HepG2 (cell line): ENCODE results near the gene ACSF3. TPM values are rescaled to one million over a fixed set of nuclear protein-coding genes. Genes with fewer than 3 reads are reported as not detected.

Source experiments
- ATAC-seq: fragments of 200-7000 bp; cut with Tn5 transposase; 3 replicates; pipeline ENCODE4 v1.9.1; 2020; ENCODE audit warnings: mild to moderate bottlenecking, moderate library complexity
- BruUV-seq: library from RNA; stranded (reverse); fragments of 400-500 nt; replicated peaks from 2 replicates; lab custom pipeline; 2021; lab: Mats Ljungman, UMichigan
- CTCF ChIA-PET: fragments of 300-600 bp; formaldehyde crosslinking; extraction: SDS; loops from one replicate; lab custom pipeline; 2021; ENCODE audit warnings: low total read pairs, inconsistent platforms, low intra/inter-chr PET ratio; lab: Yijun Ruan, JAX
- POLR2A ChIA-PET: fragments of 350-600 bp; sonication (Branson Sonifier 250); formaldehyde crosslinking; loops from one replicate; lab custom pipeline; 2020; ENCODE audit warnings: antibody characterized with exemption, inconsistent platforms; lab: Yijun Ruan, JAX
- DNase-seq: peaks from one replicate; pipeline ENCODE4 v3.0.0-alpha.2; 2015; ENCODE audit warnings: low spot score
- FAIRE-seq: peaks from 3 replicates; lab custom pipeline; 2011; peaks lifted over from hg19 to GRCh38; lab: Jason Lieb, UNC
- H2AFZ ChIP-seq: one replicate; pipeline ENCODE4 v1.6.1; 2011; ENCODE audit warnings: low read length, inconsistent platforms
- H3K27ac ChIP-seq: fragments of 300-600 bp; 3 replicates; pipeline ENCODE4 v1.8.0; 2011; ENCODE audit warnings: mixed run types, mild to moderate bottlenecking, mixed read lengths, low read length, inconsistent platforms; ENCODE audit not compliant: insufficient read depth; ENCODE audit errors: extremely low read length
- H3K27me3 ChIP-seq, 2 experiments: fragments of 200-600 bp in 1 of 2; 2 replicates in 1 of 2; 3 replicates in 1 of 2; pipeline versions ENCODE4 v1.6.0 to v1.8.0; 2011; ENCODE audit warnings: low read length in 2 of 2, mild to moderate bottlenecking in 2 of 2, moderate library complexity in 2 of 2, inconsistent platforms in 1 of 2; ENCODE audit not compliant: insufficient read depth in 2 of 2, control insufficient read depth in 1 of 2
- H3K36me3 ChIP-seq, 2 experiments: fragments of 200-600 bp in 1 of 2; replicated peaks in 1 of 2; 2 replicates in 1 of 2; 3 replicates in 1 of 2; pipeline versions ENCODE4 v1.5.1 to v1.8.0; 2011; ENCODE audit warnings: low read length in 2 of 2, inconsistent platforms in 1 of 2; ENCODE audit not compliant: insufficient read depth in 2 of 2, control insufficient read depth in 1 of 2
- H3K4me1 ChIP-seq: 2 replicates; pipeline ENCODE4 v1.5.1; 2012; ENCODE audit warnings: low read length, inconsistent platforms; ENCODE audit not compliant: insufficient read depth
- H3K4me2 ChIP-seq: 2 replicates; pipeline ENCODE4 v1.6.0; 2011; ENCODE audit warnings: low read depth, low read length, inconsistent platforms
- H3K4me3 ChIP-seq, 3 experiments: fragments of 200-600 bp in 1 of 3; sonication (generic), shearing (Covaris generic) in 1 of 3; replicated peaks in 1 of 3; 2 replicates each; pipeline ENCODE4 v1.5.1; 2011 to 2016; ENCODE audit warnings: low read length in 3 of 3, inconsistent platforms in 2 of 3, low read depth in 2 of 3, mild to moderate bottlenecking in 2 of 3, control low read depth in 1 of 3, mixed read lengths in 1 of 3; ENCODE audit not compliant: insufficient read depth in 1 of 3
- H3K79me2 ChIP-seq: one replicate; pipeline ENCODE4 v1.6.1; 2011; ENCODE audit warnings: low read length, inconsistent platforms; ENCODE audit not compliant: insufficient read depth
- H3K9ac ChIP-seq: 2 replicates; pipeline ENCODE4 v1.6.0; 2011; ENCODE audit warnings: mild to moderate bottlenecking, low read depth, low read length, inconsistent platforms; ENCODE audit not compliant: insufficient read depth
- H3K9me3 ChIP-seq: 2 replicates; pipeline ENCODE4 v1.5.1; 2012; ENCODE audit warnings: mild to moderate bottlenecking, low read length
- H4K20me1 ChIP-seq: 2 replicates; pipeline ENCODE4 v1.6.0; 2011; ENCODE audit warnings: inconsistent platforms, mild to moderate bottlenecking, low read length, moderate library complexity; ENCODE audit not compliant: insufficient read depth
- AGO1 ChIP-seq: fragments of 200-400 bp; formaldehyde crosslinking; IDR thresholded peaks from 2 replicates; pipeline ENCODE4 v1.6.1; 2017; ENCODE audit warnings: mild to moderate bottlenecking, low read depth, low read length, moderate library complexity; ENCODE audit not compliant: poor library complexity, severe bottlenecking
- GABPB1 ChIP-seq: IDR thresholded peaks from 2 replicates; pipeline ENCODE4 v1.6.1; 2016; ENCODE audit warnings: mild to moderate bottlenecking, missing genetic modification reagents, moderate library complexity, missing compliant biosample characterization
- HINFP ChIP-seq: sonication (generic); formaldehyde crosslinking; IDR thresholded peaks from 2 replicates; pipeline ENCODE4 v1.4.0; 2020; ENCODE audit warnings: low read depth, mild to moderate bottlenecking, missing genetic modification reagents
- JARID2 ChIP-seq: sonication (generic); formaldehyde crosslinking; IDR thresholded peaks from 2 replicates; pipeline ENCODE4 v1.8.1; 2023; ENCODE audit warnings: missing genetic modification reagents, inconsistent platforms; ENCODE audit not compliant: insufficient replicate concordance
- KAT8 ChIP-seq: IDR thresholded peaks from 2 replicates; pipeline ENCODE4 v1.6.1; 2016; ENCODE audit warnings: missing genetic modification reagents, missing compliant biosample characterization
- SMYD3 ChIP-seq: sonication (generic); formaldehyde crosslinking; IDR thresholded peaks from 2 replicates; pipeline ENCODE4 v1.8.1; 2023; ENCODE audit warnings: mild to moderate bottlenecking, missing genetic modification reagents
- XBP1 ChIP-seq: sonication (generic); formaldehyde crosslinking; IDR thresholded peaks from 2 replicates; pipeline ENCODE4 v1.5.0; 2020; ENCODE audit warnings: missing genetic modification reagents
- ZBED4 ChIP-seq: sonication (generic); formaldehyde crosslinking; IDR thresholded peaks from 2 replicates; pipeline ENCODE4 v1.4.0; 2020; ENCODE audit warnings: missing genetic modification reagents, borderline replicate concordance
- ZMYM2 ChIP-seq: sonication (generic); formaldehyde crosslinking; IDR thresholded peaks from 2 replicates; pipeline ENCODE4 v1.8.0; 2022; ENCODE audit warnings: mild to moderate bottlenecking, missing genetic modification reagents
- ZNF207 ChIP-seq: fragments of 450-650 bp; IDR thresholded peaks from 2 replicates; pipeline ENCODE4 v1.6.1; 2016; ENCODE audit warnings: antibody characterized with exemption, borderline replicate concordance
- ZNF550 ChIP-seq: sonication (generic); formaldehyde crosslinking; IDR thresholded peaks from 2 replicates; pipeline ENCODE4 v1.4.0; 2020; ENCODE audit warnings: mild to moderate bottlenecking, missing genetic modification reagents, borderline replicate concordance
- ZNF878 ChIP-seq: sonication (generic); formaldehyde crosslinking; IDR thresholded peaks from 2 replicates; pipeline ENCODE4 v1.8.1; 2023; ENCODE audit warnings: mild to moderate bottlenecking, missing genetic modification reagents, moderate library complexity
- ZZZ3 ChIP-seq: sonication (generic); formaldehyde crosslinking; IDR thresholded peaks from 2 replicates; pipeline ENCODE4 v1.4.0; 2020; ENCODE audit warnings: missing genetic modification reagents, mild to moderate bottlenecking, borderline replicate concordance
- WGBS: methylation state at CpG from one replicate; pipeline ENCODE4 v1.1.6; 2017; ENCODE audit warnings: low lambda C conversion rate; 5-methylcytosine and 5-hydroxymethylcytosine counted together
- in situ Hi-C: cut with HindIII; loops from 2 replicates; pipeline ENCODE4 v1.10.0; 2017; ENCODE audit warnings: low pct_unique_long_range_greater_than_20kb; ENCODE audit not compliant: extremely low pct_ligation_motif_present
- intact Hi-C: fragments of 100-400 bp; cut with micrococcal nuclease; formaldehyde crosslinking; loops from one replicate; pipeline ENCODE4 v1.10.0; 2022; ENCODE audit not compliant: unreplicated experiment
- polyA plus RNA-seq, 8 experiments: library from polyadenylated mRNA; depleted of rRNA in 3 of 8; stranded (reverse) in 7 of 8; unstranded in 1 of 8; fragments of >200 nt; fragmentation: Illumina TruSeq in 4 of 8; extraction: Trizol in 4 of 8; gene quantifications; 2 replicates each; pipeline versions ENCODE4 v1.2.1 to v1.2.3, GENCODE V29; 2011 to 2016; ENCODE audit warnings: low read depth in 4 of 8, missing spikeins in 1 of 8, mixed read lengths in 1 of 8; ENCODE audit not compliant: insufficient read depth in 1 of 8
- total RNA-seq, 5 experiments: library from RNA; depleted of rRNA; stranded (reverse); fragments of >200 nt; fragmentation: Illumina TruSeq; extraction: Trizol; gene quantifications; 2 replicates each; pipeline ENCODE4 v1.2.3, GENCODE V29; 2016; ENCODE audit warnings: low read depth in 1 of 5

The ACSF3 gene
- total and polyA plus RNA-seq, 2 of the 13 experiments (the other 11 are each of a cell fraction or from before 2014, with no cell fraction given) = 14.9 to 30.6 TPM

- no peak for FAIRE-seq
- no peak overlapping the region for H3K4me3 ChIP-seq
- peaks cover 32% of the 10 kb centered on the region for H3K4me1 ChIP-seq
- no peak for TF ChIP-seq ZNF550 (CRISPR knock-in tag)
- peak; percentile 4 for TF ChIP-seq AGO1
- H4K20me1 ChIP-seq = no peaks in the 10 kb centered on the region; the same call in 1 of the 2 replicates
- H3K36me3 ChIP-seq = no peaks in the 10 kb centered on the region
- CTCF ChIA-PET = no interaction called here
- H2AFZ ChIP-seq = no peak overlapping the region
- H3K79me2 ChIP-seq = no peaks in the 10 kb centered on the region
- H3K4me2 ChIP-seq = no peak overlapping the region
- no peaks in the 10 kb centered on the region for H3K9me3 ChIP-seq
- intact Hi-C loops = no loop called here
- H3K9ac ChIP-seq = no peak overlapping the region
- 40% methylated on average over 14 of the region's 25 CpGs for WGBS
- no peak for DNase-seq
- in situ Hi-C loops = no loop called here
- POLR2A ChIA-PET = no interaction called here
- no peak for ATAC-seq
- H3K27ac ChIP-seq = no peak overlapping the region
- BruUV-seq = no TSS peak
- H3K27me3 ChIP-seq = peaks cover 51 to 83% of the 10 kb centered on the region in 2 experiments
Measured at GRCh38 chr16:89179656-89180315, 86.1 kb downstream of the ACSF3 start.

- Histone ChIP-seq H3K4me3 (no peak overlapping the region), H3K9me3 (no peaks in the 10 kb centered on the region), H4K20me1 (peaks cover 21% of the 10 kb centered on the region), H3K36me3 (no peaks in the 10 kb centered on the region), H3K79me2 (no peaks in the 10 kb centered on the region), H3K4me2 (no peak overlapping the region), H3K27me3 (peaks cover 20 to 55% of the 10 kb centered on the region in 2 experiments), H3K9ac (no peak overlapping the region), H2AFZ (no peak overlapping the region), H3K4me1 (peaks cover 19% of the 10 kb centered on the region), H3K27ac (no peak overlapping the region)
- POLR2A ChIA-PET = interaction anchor here (1.3 kb wide), 1 partner anchor 12 kb away, joined by 4 read pairs; the partner anchor contains the start of gene CDH15
- ATAC-seq (peak; percentile 12), DNase-seq (no peak), FAIRE-seq (no peak)
- CTCF ChIA-PET = interaction anchor here (1.8 kb wide), 1 partner anchor 33 kb away, joined by 6 read pairs; no protein-coding TSS in a partner anchor
- 3% methylated on average over 9 of the region's 13 CpGs for WGBS
- intact Hi-C loops = no loop called here
- no TSS peak for BruUV-seq
- in situ Hi-C loops = no loop called here
- TF ChIP-seq XBP1 (CRISPR knock-in tag) (no peak), JARID2 (no peak), GABPB1 (CRISPR knock-in tag) (no peak), SMYD3 (CRISPR knock-in tag) (no peak), ZNF207 (no peak), ZZZ3 (CRISPR knock-in tag) (no peak), ZBED4 (CRISPR knock-in tag) (no peak), ZMYM2 (CRISPR knock-in tag) (no peak), HINFP (CRISPR knock-in tag) (no peak), KAT8 (CRISPR knock-in tag) (no peak), ZNF878 (CRISPR knock-in tag) (no peak)
Measured at GRCh38 chr16:89183463-89183862, 89.8 kb downstream of the ACSF3 start.
